ENCODE results near the gene TBX3. TPM values are rescaled to one million over a fixed set of nuclear protein-coding genes. Genes with fewer than 3 reads are reported as not detected.

The TBX3 gene
- total and polyA plus RNA-seq, 2 donors (not counting 3 experiments of a cell fraction or from before 2014, with no cell fraction given), result 0.52 to 2.0 TPM

- no peak for FAIRE-seq
- DNase-seq (ENCODE audit: low read depth, low spot score), result no peak
- Histone ChIP-seq H3K4me2 (ENCODE audit: insufficient read depth, low read length) (no peak overlapping the region), H3K36me3 (ENCODE audit: control insufficient read depth in 2 of 2, extremely low read depth in 1 of 2, insufficient read depth in 2 of 2, low read length in 2 of 2) (no peaks in the 10 kb centered on the region), H3K9me1 (replicated peaks; ENCODE audit: control insufficient read depth, extremely low read depth, insufficient read depth, low read length) (no peaks in the 10 kb centered on the region), H3K27me3 (ENCODE audit: control insufficient read depth in 2 of 2, insufficient read depth in 2 of 2, low read length in 2 of 2) (peaks cover 35 to 43% of the 10 kb centered on the region in 2 experiments), H3K4me1 (ENCODE audit: control insufficient read depth, extremely low read depth, insufficient read depth, low read length) (no peaks in the 10 kb centered on the region), H3K27ac (ENCODE audit: insufficient read depth, low read depth, low read length) (no peak overlapping the region), H2AFZ (ENCODE audit: low read depth, low read length) (no peak overlapping the region), H3K9ac (replicated peaks; ENCODE audit: extremely low read depth, insufficient read depth, low read length) (no peak overlapping the region), H3K79me2 (ENCODE audit: control insufficient read depth, insufficient read depth, low read length) (no peaks in the 10 kb centered on the region), H3K9me3 (replicated peaks; ENCODE audit: control insufficient read depth, insufficient read depth, low read length) (no peaks in the 10 kb centered on the region), H3K4me3 (replicated peaks in 1 of 3; ENCODE audit: insufficient read depth in 1 of 3, low read depth in 1 of 3, low read length in 3 of 3) (no peak overlapping the region), H4K20me1 (replicated peaks; ENCODE audit: control insufficient read depth, extremely low read depth, insufficient read depth, low read length) (no peaks in the 10 kb centered on the region)
- BruUV-seq (replicated peaks), result no TSS peak
- dilution Hi-C loops (cut with MboI; ENCODE audit: extremely low pct_ligation_motif_present, low sequenced_read_pairs) (no loop called here), intact Hi-C loops (cut with micrococcal nuclease) (no loop called here)
- POLR2A ChIA-PET, result no interaction called here
- TF ChIP-seq MAX (IDR thresholded peaks at IDR 0.05; ENCODE audit: insufficient read depth, insufficient read length), result no peak
- peak; percentile 55 for TF ChIP-seq EZH2 (IDR thresholded peaks at IDR 0.05; ENCODE audit: borderline replicate concordance, low read depth, low read length, severe bottlenecking)
- CTCF ChIA-PET, result interaction anchor here (1.3 to 3.9 kb wide), 4 partner anchors 9 to 1246 kb away, joined by 4 to 20 read pairs (median 6); no protein-coding TSS in a partner anchor
Observed at GRCh38 chr12:114671443-114672411, 12.2 kb downstream of the TBX3 start.

DNA sequence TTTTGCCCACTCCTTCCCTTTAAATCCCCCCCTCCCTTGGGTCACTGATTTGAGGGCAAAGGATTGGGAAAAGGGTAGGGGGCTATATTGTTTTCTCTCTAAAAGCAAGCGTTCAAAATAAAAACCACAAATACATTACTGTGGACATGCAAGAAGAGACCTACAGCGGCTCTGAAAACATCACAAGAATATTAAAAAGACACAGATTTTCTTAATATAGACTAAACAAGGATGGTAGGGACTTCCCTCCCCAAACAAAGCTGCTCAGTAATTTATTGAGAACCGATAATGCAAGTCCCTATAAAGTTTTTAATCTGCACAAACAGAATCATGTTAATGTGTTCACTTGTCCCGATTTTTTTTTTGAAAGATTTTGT, 12.9 kb downstream of the TBX3 start:
- H3K27ac ChIP-seq (ENCODE audit: insufficient read depth, low read depth, low read length), result no peak overlapping the region
- no TSS peak for BruUV-seq (replicated peaks)
- no peak overlapping the region for H3K4me3 ChIP-seq (replicated peaks in 1 of 3; ENCODE audit: insufficient read depth in 1 of 3, low read depth in 1 of 3, low read length in 3 of 3)
- DNase-seq (ENCODE audit: low read depth, low spot score), result no peak
- H3K9me3 ChIP-seq (replicated peaks; ENCODE audit: control insufficient read depth, insufficient read depth, low read length), result no peaks in the 10 kb centered on the region
- no peaks in the 10 kb centered on the region for H3K36me3 ChIP-seq (ENCODE audit: control insufficient read depth in 2 of 2, extremely low read depth in 1 of 2, insufficient read depth in 2 of 2, low read length in 2 of 2)
- ChIA-PET POLR2A (no interaction called here), CTCF (interaction anchor here (1.3 to 3.9 kb wide), 3 partner anchors 8 to 1247 kb away, joined by 4 to 20 read pairs (median 6); no protein-coding TSS in a partner anchor)
- H4K20me1 ChIP-seq (replicated peaks; ENCODE audit: control insufficient read depth, extremely low read depth, insufficient read depth, low read length), result no peaks in the 10 kb centered on the region
- no peak overlapping the region for H3K9ac ChIP-seq (replicated peaks; ENCODE audit: extremely low read depth, insufficient read depth, low read length)
- no peak overlapping the region for H3K4me2 ChIP-seq (ENCODE audit: insufficient read depth, low read length)
- no peaks in the 10 kb centered on the region for H3K9me1 ChIP-seq (replicated peaks; ENCODE audit: control insufficient read depth, extremely low read depth, insufficient read depth, low read length)
- H3K27me3 ChIP-seq (ENCODE audit: control insufficient read depth in 2 of 2, insufficient read depth in 2 of 2, low read length in 2 of 2), result peaks cover 41 to 50% of the 10 kb centered on the region in 2 experiments
- no peak for FAIRE-seq
- no peaks in the 10 kb centered on the region for H3K79me2 ChIP-seq (ENCODE audit: control insufficient read depth, insufficient read depth, low read length)
- H3K4me1 ChIP-seq (ENCODE audit: control insufficient read depth, extremely low read depth, insufficient read depth, low read length), result no peaks in the 10 kb centered on the region
- intact Hi-C loops (cut with micrococcal nuclease) (no loop called here), dilution Hi-C loops (cut with MboI; ENCODE audit: extremely low pct_ligation_motif_present, low sequenced_read_pairs) (no loop called here)
- no peak overlapping the region for H2AFZ ChIP-seq (ENCODE audit: low read depth, low read length)
- no peak for TF ChIP-seq JUN (IDR thresholded peaks at IDR 0.05; ENCODE audit: borderline replicate concordance, insufficient read depth, insufficient read length, low read depth)
- TF ChIP-seq EZH2 (IDR thresholded peaks at IDR 0.05; ENCODE audit: borderline replicate concordance, low read depth, low read length, severe bottlenecking), result no peak
- TF ChIP-seq FOS (IDR thresholded peaks at IDR 0.05; ENCODE audit: borderline replicate concordance, insufficient read depth, low read length), result no peak
- no peak for TF ChIP-seq POLR2AphosphoS5 (IDR thresholded peaks at IDR 0.05; ENCODE audit: insufficient read depth, low read depth, low read length)
- no peak for TF ChIP-seq POLR2A (IDR thresholded peaks at IDR 0.05; ENCODE audit: low read depth, low read length)
- TF ChIP-seq MAX (IDR thresholded peaks at IDR 0.05; ENCODE audit: insufficient read depth, insufficient read length), result no peak
- TF ChIP-seq MYC (IDR thresholded peaks at IDR 0.05; ENCODE audit: low read depth, low read length), result no peak
- TF ChIP-seq GATA2 (IDR thresholded peaks at IDR 0.05; ENCODE audit: insufficient read depth, insufficient read length, low read depth, low read length), result no peak
- TF ChIP-seq, protein P1, sequence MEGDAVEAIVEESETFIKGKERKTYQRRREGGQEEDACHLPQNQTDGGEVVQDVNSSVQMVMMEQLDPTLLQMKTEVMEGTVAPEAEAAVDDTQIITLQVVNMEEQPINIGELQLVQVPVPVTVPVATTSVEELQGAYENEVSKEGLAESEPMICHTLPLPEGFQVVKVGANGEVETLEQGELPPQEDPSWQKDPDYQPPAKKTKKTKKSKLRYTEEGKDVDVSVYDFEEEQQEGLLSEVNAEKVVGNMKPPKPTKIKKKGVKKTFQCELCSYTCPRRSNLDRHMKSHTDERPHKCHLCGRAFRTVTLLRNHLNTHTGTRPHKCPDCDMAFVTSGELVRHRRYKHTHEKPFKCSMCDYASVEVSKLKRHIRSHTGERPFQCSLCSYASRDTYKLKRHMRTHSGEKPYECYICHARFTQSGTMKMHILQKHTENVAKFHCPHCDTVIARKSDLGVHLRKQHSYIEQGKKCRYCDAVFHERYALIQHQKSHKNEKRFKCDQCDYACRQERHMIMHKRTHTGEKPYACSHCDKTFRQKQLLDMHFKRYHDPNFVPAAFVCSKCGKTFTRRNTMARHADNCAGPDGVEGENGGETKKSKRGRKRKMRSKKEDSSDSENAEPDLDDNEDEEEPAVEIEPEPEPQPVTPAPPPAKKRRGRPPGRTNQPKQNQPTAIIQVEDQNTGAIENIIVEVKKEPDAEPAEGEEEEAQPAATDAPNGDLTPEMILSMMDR (IDR thresholded peaks at IDR 0.05; ENCODE audit: extremely low read depth in 1 of 2, insufficient read depth in 1 of 2, low read depth in 1 of 2, low read length in 2 of 2), result no peak

Data from endothelial cell of umbilical vein (primary cell).